D721Med (cell line): ENCODE measurements around the gene GTF3C2.

Experiments
- DNase-seq: peaks from one replicate; pipeline ENCODE4 v3.0.0; 2011; ENCODE audit warnings: low spot score; ENCODE audit not compliant: insufficient read length
- FAIRE-seq: peaks from 2 replicates; lab custom pipeline; 2011; peaks lifted over from hg19 to GRCh38; lab: Jason Lieb, UNC
- CTCF ChIP-seq: IDR thresholded peaks from 2 replicates; pipeline ENCODE4 v1.5.1; 2012; ENCODE audit warnings: mild to moderate bottlenecking, control low read depth; ENCODE audit not compliant: insufficient read depth; ENCODE audit errors: missing control alignments

GTF3C2 gene

GRCh38 chr2:27309651-27310050 lies 46.9 kb downstream of the GTF3C2 start:
- FAIRE-seq (no peak), DNase-seq (no peak)
- TF ChIP-seq CTCF = no peak

- DNase-seq (no peak), FAIRE-seq (no peak)
- TF ChIP-seq CTCF = no peak
Measured at GRCh38 chr2:27308359-27308881, 48.1 kb downstream of the GTF3C2 start, which contains the start of gene UCN. UCN (minus strand) TSS chr2:27308445; CDS start chr2:27307895, 550 bp downstream.

- FAIRE-seq (no peak), DNase-seq (no peak)
- TF ChIP-seq CTCF = no peak
Measured at GRCh38 chr2:27307545-27308358, 48.8 kb downstream of the GTF3C2 start.

- no peak for TF ChIP-seq CTCF
- no peak for FAIRE-seq
- no peak for DNase-seq
Measured at GRCh38 chr2:27307287-27307544, 49.3 kb downstream of the GTF3C2 start.

- no peak for TF ChIP-seq CTCF
- FAIRE-seq (no peak), DNase-seq (no peak)
Measured at GRCh38 chr2:27306573-27307286, 49.8 kb downstream of the GTF3C2 start.

GRCh38 chr2:27306136-27306535 lies 50.4 kb downstream of the GTF3C2 start:
- TF ChIP-seq CTCF = no peak
- FAIRE-seq (no peak), DNase-seq (no peak)
